BLaER1 (cell line): ENCODE data around the gene MSX1.

Experiments
- H3K27ac ChIP-seq: shearing (Covaris generic); formaldehyde crosslinking; 2 replicates; pipeline ENCODE4 v1.8.1; 2022
- H3K27me3 ChIP-seq: shearing (Covaris generic); formaldehyde crosslinking; 2 replicates; pipeline ENCODE4 v1.8.1; 2022
- H3K36me3 ChIP-seq: shearing (Covaris generic); formaldehyde crosslinking; 2 replicates; pipeline ENCODE4 v1.8.1; 2022
- H3K4me1 ChIP-seq: shearing (Covaris generic); formaldehyde crosslinking; 2 replicates; pipeline ENCODE4 v1.8.1; 2022
- H3K4me2 ChIP-seq: shearing (Covaris generic); formaldehyde crosslinking; 2 replicates; pipeline ENCODE4 v1.8.1; 2022
- H3K4me3 ChIP-seq: shearing (Covaris generic); formaldehyde crosslinking; 2 replicates; pipeline ENCODE4 v1.8.1; 2022
- H3K9ac ChIP-seq: shearing (Covaris generic); formaldehyde crosslinking; 2 replicates; pipeline ENCODE4 v1.8.1; 2022
- H3K9me3 ChIP-seq: shearing (Covaris generic); formaldehyde crosslinking; 2 replicates; pipeline ENCODE4 v1.8.1; 2022
- H4K20me1 ChIP-seq: shearing (Covaris generic); formaldehyde crosslinking; 2 replicates; pipeline ENCODE4 v1.8.1; 2022
- Cebpa-rat ChIP-seq: shearing (Covaris generic); IDR thresholded peaks from 2 replicates; pipeline ENCODE4 v1.8.1; 2022

Gene MSX1

DNA sequence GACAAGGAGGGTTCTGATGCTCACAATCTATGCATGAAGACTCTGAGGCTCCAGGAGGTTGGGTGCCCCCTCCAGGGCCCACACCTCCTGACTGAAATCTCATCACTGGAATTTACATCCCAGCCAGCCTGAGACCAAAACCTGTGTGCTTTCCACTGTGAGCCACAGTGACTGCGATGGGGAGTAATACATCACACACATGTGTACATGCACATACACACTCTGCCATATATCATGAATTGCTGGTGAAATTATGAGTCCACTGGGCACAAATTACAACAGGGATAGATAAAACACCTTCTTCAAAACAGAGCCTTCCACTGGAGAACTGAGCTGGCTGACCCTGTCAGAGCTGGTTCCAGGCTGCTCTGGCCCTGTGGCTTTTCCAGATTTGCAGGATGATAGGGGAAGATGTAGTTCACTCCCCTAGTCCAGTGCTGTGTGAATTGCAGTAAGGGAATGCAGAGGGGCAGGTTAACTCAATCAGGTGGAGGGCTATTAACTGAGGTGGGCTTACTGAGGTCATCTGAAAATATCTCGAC is 35.8 kb upstream of the MSX1 start:
- H3K27me3 ChIP-seq: no peaks in the 10 kb centered on the region
- no peak overlapping the region for H3K27ac ChIP-seq
- peaks cover 12% of the 10 kb centered on the region for H3K4me1 ChIP-seq
- H3K9me3 ChIP-seq: peaks cover 78% of the 10 kb centered on the region
- no peaks in the 10 kb centered on the region for H3K36me3 ChIP-seq
- no peak overlapping the region for H3K4me3 ChIP-seq
- H4K20me1 ChIP-seq: no peaks in the 10 kb centered on the region
- no peak for TF ChIP-seq Cebpa-rat
- no peak overlapping the region for H3K4me2 ChIP-seq
- no peak overlapping the region for H3K9ac ChIP-seq

DNA sequence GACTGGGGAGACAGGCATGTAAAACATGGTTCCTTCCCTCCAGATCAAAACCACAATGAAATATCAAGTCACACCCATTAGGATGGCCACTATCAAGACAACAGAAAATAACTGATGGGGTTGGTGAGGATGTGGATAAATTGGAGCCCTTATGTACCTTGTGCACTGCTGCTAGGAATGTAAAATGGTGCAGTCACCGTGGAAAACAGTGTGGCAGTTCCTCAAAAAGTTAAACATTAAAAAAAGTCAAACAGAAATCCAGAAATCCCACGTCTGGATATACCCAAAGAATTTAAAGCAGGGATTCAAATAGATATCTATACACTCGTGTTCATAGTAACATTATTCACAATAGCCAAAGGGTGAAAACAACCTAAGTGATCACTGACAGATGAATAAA is 35.2 kb upstream of the MSX1 start:
- H3K9ac ChIP-seq: no peak overlapping the region
- no peaks in the 10 kb centered on the region for H4K20me1 ChIP-seq
- H3K27me3 ChIP-seq: no peaks in the 10 kb centered on the region
- H3K27ac ChIP-seq: no peak overlapping the region
- H3K4me2 ChIP-seq: no peak overlapping the region
- peaks cover 12% of the 10 kb centered on the region for H3K4me1 ChIP-seq
- peaks cover 77% of the 10 kb centered on the region for H3K9me3 ChIP-seq
- H3K4me3 ChIP-seq: no peak overlapping the region
- TF ChIP-seq Cebpa-rat: no peak
- no peaks in the 10 kb centered on the region for H3K36me3 ChIP-seq

DNA sequence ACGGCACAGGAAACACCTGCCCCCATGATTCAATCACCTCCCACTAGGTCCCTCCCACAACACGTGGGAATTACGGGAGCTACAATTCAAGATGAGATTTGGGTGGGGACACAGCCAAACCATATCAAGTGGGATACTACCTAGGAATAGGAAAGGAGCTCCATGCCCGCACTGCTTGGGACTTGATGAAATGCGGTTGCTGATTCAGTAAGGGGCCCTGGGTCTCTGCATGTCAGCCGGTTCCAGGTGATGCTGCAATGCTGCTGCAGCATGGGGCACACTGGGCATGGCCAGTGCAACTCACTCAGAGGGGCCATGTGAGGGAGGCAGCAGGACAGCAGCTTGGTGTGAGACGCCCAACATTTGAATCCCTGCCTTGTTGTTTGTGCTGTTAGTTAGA is 34.0 kb upstream of the MSX1 start:
- Histone ChIP-seq H3K4me1 (peaks cover 12% of the 10 kb centered on the region), H3K36me3 (no peaks in the 10 kb centered on the region), H3K27ac (no peak overlapping the region), H3K4me2 (no peak overlapping the region), H3K27me3 (no peaks in the 10 kb centered on the region), H3K9ac (no peak overlapping the region), H3K4me3 (no peak overlapping the region), H3K9me3 (peaks cover 70% of the 10 kb centered on the region), H4K20me1 (no peaks in the 10 kb centered on the region)
- TF ChIP-seq Cebpa-rat: no peak

DNA sequence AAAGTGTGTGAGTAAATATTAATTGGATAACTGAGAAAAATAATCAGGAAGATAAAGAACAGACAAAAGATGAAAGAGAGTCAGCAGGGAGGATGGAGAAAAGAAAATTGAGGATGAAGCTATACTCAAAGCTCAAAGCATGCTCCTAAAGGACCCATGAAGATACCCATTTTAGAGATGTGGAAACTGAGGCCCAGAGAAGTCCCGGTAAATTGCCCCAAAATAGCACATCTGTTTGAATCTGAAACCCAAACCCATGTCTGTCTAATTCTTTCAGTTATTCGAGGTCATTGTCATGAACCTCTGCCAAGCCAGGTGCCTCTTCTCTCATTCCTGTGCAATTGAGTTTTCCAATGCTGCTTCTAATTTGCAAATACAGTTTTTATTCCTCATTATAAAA is 29.6 kb upstream of the MSX1 start:
- Histone ChIP-seq H3K27ac (no peak overlapping the region), H3K4me3 (no peak overlapping the region), H3K4me2 (no peak overlapping the region), H3K9me3 (peaks cover 32% of the 10 kb centered on the region), H4K20me1 (no peaks in the 10 kb centered on the region), H3K4me1 (peaks cover 12% of the 10 kb centered on the region), H3K36me3 (no peaks in the 10 kb centered on the region), H3K27me3 (no peaks in the 10 kb centered on the region), H3K9ac (no peak overlapping the region)
- TF ChIP-seq Cebpa-rat: no peak

DNA sequence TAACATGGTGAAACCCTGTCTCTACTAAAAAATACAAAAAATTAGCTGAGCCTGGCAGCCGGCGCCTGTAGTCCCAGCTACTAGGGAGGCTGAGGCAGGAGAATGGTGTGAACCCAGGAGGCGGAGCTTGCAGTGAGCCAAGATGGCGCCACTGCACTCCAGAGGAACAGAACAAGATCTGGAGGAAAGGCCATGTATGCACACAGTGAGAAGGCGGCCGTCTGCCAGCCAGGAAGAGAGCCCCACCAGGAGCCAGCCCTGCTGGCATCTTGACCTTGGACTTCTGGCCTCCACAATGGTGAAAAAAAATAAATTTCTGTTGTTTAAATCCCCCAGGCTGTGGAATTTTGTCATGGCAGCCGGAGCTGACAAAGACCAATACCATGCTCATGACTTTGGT is 28.2 kb upstream of the MSX1 start:
- peaks cover 32% of the 10 kb centered on the region for H3K9me3 ChIP-seq

DNA sequence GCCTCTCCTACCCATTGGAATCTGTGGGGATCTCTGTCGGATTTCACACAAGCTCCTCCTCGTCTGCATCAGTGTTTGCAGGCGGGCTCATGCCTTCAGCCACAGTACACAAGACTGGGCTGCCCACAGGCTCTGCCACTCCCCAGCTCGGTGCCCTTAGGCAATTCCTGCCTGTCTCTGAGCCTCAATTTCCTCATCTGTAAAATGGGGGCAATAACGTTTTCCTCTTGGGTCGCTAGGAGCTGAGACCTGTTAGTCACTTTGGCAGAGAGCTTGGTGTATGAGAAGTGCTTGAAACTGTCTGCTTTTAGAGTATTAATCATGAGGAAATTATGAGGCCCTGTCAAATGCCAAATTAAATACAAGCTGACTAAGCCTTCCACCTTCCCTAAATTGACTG is 27.6 kb upstream of the MSX1 start:
- Histone ChIP-seq H3K27me3 (no peaks in the 10 kb centered on the region), H3K4me1 (peaks cover 12% of the 10 kb centered on the region), H3K4me3 (no peak overlapping the region), H3K36me3 (no peaks in the 10 kb centered on the region), H3K4me2 (no peak overlapping the region), H3K9ac (no peak overlapping the region), H3K27ac (no peak overlapping the region), H4K20me1 (no peaks in the 10 kb centered on the region), H3K9me3 (peaks cover 30% of the 10 kb centered on the region)
- TF ChIP-seq Cebpa-rat: no peak

More for the DNA sequence above, 28.2 kb upstream of the MSX1 start:
- Histone ChIP-seq H3K4me2 (no peak overlapping the region), H3K36me3 (no peaks in the 10 kb centered on the region), H3K9ac (no peak overlapping the region), H3K27me3 (no peaks in the 10 kb centered on the region), H3K4me3 (no peak overlapping the region), H3K27ac (no peak overlapping the region), H3K4me1 (peaks cover 12% of the 10 kb centered on the region), H4K20me1 (no peaks in the 10 kb centered on the region)
- no peak for TF ChIP-seq Cebpa-rat

DNA sequence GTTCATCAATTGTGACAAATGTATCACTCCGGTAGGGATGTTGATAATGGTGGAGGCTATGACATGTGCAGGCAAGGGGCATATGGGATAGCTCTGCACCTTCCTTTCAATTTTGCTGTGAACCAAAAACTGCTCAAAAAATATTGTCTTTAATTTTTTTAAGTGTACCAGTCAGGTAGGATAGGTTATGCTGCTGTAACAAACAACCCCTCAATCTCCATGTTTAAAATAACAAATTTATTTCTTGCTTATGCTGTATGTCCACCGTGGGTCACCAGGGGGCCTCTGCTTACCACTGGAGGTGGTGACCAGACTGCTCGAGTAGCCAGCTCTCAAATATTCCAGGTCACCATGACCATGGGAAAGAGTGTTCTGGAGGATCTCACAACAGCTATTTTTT is 23.4 kb upstream of the MSX1 start:
- Histone ChIP-seq H3K4me1 (peaks cover 31% of the 10 kb centered on the region), H3K4me3 (no peak overlapping the region), H3K4me2 (no peak overlapping the region), H3K9ac (no peak overlapping the region), H3K9me3 (peaks cover 23% of the 10 kb centered on the region), H3K27ac (no peak overlapping the region), H3K36me3 (no peaks in the 10 kb centered on the region), H3K27me3 (no peaks in the 10 kb centered on the region), H4K20me1 (no peaks in the 10 kb centered on the region)
- TF ChIP-seq Cebpa-rat: no peak

DNA sequence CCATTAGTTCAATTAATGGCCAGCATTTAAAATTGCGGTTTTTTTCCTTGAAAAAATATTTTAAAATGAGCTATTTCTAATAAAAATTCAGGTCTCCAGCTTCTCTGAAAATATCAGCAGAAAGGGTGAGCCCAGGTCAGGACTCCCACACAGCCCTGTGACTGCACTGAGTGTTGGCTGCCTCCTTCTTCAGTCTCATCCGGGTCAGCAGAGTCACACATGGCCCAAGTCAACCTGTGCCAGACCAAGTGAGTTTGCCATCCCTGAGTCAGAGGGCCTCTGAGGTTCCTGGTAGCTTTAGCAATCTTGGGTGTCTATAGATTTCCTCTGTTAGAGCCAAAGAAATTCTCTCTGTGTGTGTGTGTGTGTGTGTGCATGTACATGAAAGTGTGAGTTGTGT is 22.1 kb upstream of the MSX1 start:
- H3K4me1 ChIP-seq: peaks cover 31% of the 10 kb centered on the region
- no peaks in the 10 kb centered on the region for H3K27me3 ChIP-seq
- H3K27ac ChIP-seq: no peak overlapping the region
- H3K36me3 ChIP-seq: no peaks in the 10 kb centered on the region
- no peak for TF ChIP-seq Cebpa-rat
- H3K9ac ChIP-seq: no peak overlapping the region
- peaks cover 23% of the 10 kb centered on the region for H3K9me3 ChIP-seq
- no peak overlapping the region for H3K4me2 ChIP-seq
- no peak overlapping the region for H3K4me3 ChIP-seq
- H4K20me1 ChIP-seq: no peaks in the 10 kb centered on the region

DNA sequence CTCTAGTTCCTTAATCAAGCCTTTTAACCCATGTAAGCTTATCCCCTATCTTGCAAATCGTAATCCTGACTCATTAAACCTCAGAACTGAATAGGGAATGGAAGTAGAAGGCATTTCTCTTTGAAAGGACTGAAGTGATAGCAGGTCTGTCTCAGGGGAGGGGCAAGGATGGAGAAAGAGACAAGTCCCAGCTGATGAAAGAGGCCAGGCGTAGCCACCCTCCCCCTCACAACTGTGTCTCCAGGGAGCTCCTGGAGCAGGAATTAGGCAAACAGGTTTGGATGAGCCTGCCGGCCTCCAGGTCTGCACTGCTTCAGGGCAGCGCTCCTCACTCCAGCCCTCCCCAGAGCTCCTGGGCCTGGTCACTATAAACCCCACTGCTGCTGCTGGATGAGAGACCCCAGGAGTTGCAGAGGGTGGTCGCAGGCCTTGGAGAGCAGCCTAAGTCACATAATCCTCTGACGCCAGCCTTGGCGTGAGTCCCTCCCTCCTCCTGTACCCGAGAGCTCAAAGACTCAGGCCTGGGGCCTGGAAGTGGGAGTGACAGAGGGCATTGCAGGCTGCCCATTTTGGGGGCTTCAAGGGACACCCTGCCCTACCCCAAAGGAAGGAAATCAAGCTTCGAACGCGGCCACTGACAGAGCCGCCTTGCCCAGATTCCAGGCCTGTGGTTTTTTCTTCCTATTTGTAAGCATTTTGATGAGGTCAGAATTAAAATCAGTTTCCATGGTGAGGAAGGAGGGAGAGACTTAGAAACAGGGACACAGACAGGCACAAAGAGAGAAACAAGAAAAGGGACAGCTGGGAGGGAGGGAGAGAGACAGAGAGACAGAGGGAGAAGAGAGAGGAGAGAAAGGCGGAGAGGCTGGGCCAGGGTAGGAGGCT is 21.2 kb upstream of the MSX1 start:
- Histone ChIP-seq H3K27me3 (no peaks in the 10 kb centered on the region), H3K4me2 (peak overlapping the region; percentile 73), H3K9ac (peak overlapping the region; percentile 7; the same call in 1 of the 2 replicates), H3K27ac (no peak overlapping the region), H4K20me1 (no peaks in the 10 kb centered on the region), H3K9me3 (peaks cover 23% of the 10 kb centered on the region), H3K36me3 (no peaks in the 10 kb centered on the region), H3K4me3 (no peak overlapping the region), H3K4me1 (peaks cover 31% of the 10 kb centered on the region)
- TF ChIP-seq Cebpa-rat: no peak

DNA sequence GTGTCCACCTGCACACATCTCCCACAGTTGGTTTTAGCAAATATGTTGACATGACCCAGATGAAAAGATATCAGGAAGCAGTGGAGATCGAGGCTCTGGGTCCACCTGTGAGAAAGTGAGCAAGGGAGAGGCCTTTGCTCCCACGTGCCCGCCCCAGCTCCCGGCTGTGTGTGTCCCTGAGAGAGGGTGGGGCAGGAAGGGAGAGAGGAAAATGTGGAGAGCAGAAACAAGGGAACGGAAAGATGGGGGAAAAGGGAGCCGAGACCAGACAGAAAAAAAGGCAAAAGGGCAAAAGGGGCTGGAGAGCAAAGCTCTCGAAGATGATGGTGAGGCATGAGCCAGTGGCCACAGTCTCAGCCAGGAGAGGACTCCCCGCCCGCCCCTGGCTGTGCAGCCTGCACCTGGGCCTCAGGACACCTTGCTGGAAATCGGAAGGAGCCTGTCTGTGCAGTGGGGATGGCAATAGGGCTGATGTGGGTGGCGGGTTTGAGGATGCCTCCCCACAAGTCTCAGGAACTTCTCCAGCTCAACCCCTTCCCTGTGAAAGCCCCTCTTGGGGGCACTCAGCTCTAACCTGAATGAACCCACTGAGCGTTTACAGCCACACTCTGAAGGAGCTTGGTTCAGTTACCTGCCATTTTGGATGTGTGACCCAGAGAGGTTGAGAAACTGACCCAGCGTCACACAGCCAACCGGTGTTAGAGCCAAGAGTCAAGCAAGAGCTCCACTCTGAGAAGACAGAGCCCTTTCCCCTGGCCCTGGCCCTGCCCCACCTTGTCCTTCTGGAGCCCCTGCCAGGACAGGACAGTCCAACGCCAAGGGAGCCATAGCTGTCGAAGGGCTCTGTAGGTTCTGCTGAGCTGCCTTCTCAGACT is 20.3 kb upstream of the MSX1 start:
- Histone ChIP-seq H3K27ac (no peak overlapping the region), H3K4me1 (peaks cover 31% of the 10 kb centered on the region), H3K4me2 (peak overlapping the region; percentile 73), H4K20me1 (no peaks in the 10 kb centered on the region), H3K27me3 (no peaks in the 10 kb centered on the region), H3K36me3 (no peaks in the 10 kb centered on the region), H3K9ac (no peak overlapping the region), H3K4me3 (no peak overlapping the region), H3K9me3 (peaks cover 23% of the 10 kb centered on the region)
- no peak for TF ChIP-seq Cebpa-rat
